IPS-20b (cell line): ENCODE data around the gene CHD9NB.
A peak's percentile ranks its signal among the peaks of the same experiment; 100 is the strongest.

Experiments used
- H3K27ac ChIP-seq: one replicate; pipeline ENCODE4 v1.5.1; 2013; ENCODE audit warnings: low read length
- H3K27me3 ChIP-seq: 2 replicates; pipeline ENCODE4 v1.6.1; 2013; ENCODE audit warnings: mild to moderate bottlenecking, low read length, inconsistent platforms; ENCODE audit not compliant: insufficient read depth
- H3K36me3 ChIP-seq: 2 replicates; pipeline ENCODE4 v1.6.1; 2013; ENCODE audit warnings: low read depth, mild to moderate bottlenecking, inconsistent platforms, low read length, moderate library complexity; ENCODE audit not compliant: insufficient read depth
- H3K4me1 ChIP-seq: 2 replicates; pipeline ENCODE4 v1.6.1; 2013; ENCODE audit warnings: mild to moderate bottlenecking, control low read depth, inconsistent platforms, low read length, moderate library complexity; ENCODE audit not compliant: insufficient read depth
- H3K4me3 ChIP-seq: 2 replicates; pipeline ENCODE4 v1.5.1; 2013; ENCODE audit warnings: mild to moderate bottlenecking, low read length, inconsistent platforms
- H3K9ac ChIP-seq: 2 replicates; pipeline ENCODE4 v1.6.1; 2013; ENCODE audit warnings: low read depth, mild to moderate bottlenecking, inconsistent platforms, low read length, moderate library complexity
- H3K9me3 ChIP-seq: 2 replicates; pipeline ENCODE4 v1.6.1; 2013; ENCODE audit warnings: mild to moderate bottlenecking, low read depth, low read length, inconsistent platforms; ENCODE audit not compliant: insufficient read depth

Gene CHD9NB

GRCh38 chr16:53067675-53068074, 15.0 kb upstream of the CHD9NB start:
- Histone ChIP-seq H3K4me3 (no peak overlapping the region), H3K27me3 (no peaks in the 10 kb centered on the region), H3K36me3 (peaks cover 14% of the 10 kb centered on the region; the same call in 1 of the 2 replicates), H3K9me3 (no peaks in the 10 kb centered on the region), H3K4me1 (peaks cover 13% of the 10 kb centered on the region; the same call in 1 of the 2 replicates), H3K27ac (no peak overlapping the region), H3K9ac (no peak overlapping the region)

- no peaks in the 10 kb centered on the region for H3K27me3 ChIP-seq
- H3K27ac ChIP-seq: no peak overlapping the region
- H3K9me3 ChIP-seq: no peaks in the 10 kb centered on the region
- no peak overlapping the region for H3K4me3 ChIP-seq
- 0 out of 2 replicates have a peak overlapping the region, but pooled peaks have one; percentile 20 for H3K9ac ChIP-seq
- H3K4me1 ChIP-seq: no peaks in the 10 kb centered on the region; the same call in 1 of the 2 replicates
- peaks cover 14% of the 10 kb centered on the region; the same call in 1 of the 2 replicates for H3K36me3 ChIP-seq
Measured at GRCh38 chr16:53065461-53066061, 12.9 kb upstream of the CHD9NB start.

GRCh38 chr16:53064081-53064578, 11.4 kb upstream of the CHD9NB start:
- no peak overlapping the region for H3K9ac ChIP-seq
- H3K4me1 ChIP-seq: no peaks in the 10 kb centered on the region; the same call in 1 of the 2 replicates
- no peaks in the 10 kb centered on the region for H3K9me3 ChIP-seq
- H3K27me3 ChIP-seq: no peaks in the 10 kb centered on the region
- peaks cover 14% of the 10 kb centered on the region; the same call in 1 of the 2 replicates for H3K36me3 ChIP-seq
- H3K27ac ChIP-seq: no peak overlapping the region
- H3K4me3 ChIP-seq: no peak overlapping the region

GRCh38 chr16:53061701-53062159, 9.0 kb upstream of the CHD9NB start:
- H3K4me3 ChIP-seq: no peak overlapping the region
- H3K27me3 ChIP-seq: no peaks in the 10 kb centered on the region
- no peaks in the 10 kb centered on the region for H3K36me3 ChIP-seq
- no peak overlapping the region for H3K9ac ChIP-seq
- H3K9me3 ChIP-seq: no peaks in the 10 kb centered on the region
- no peaks in the 10 kb centered on the region; the same call in 1 of the 2 replicates for H3K4me1 ChIP-seq
- H3K27ac ChIP-seq: no peak overlapping the region

- Histone ChIP-seq H3K4me3 (no peak overlapping the region), H3K27ac (no peak overlapping the region), H3K9me3 (no peaks in the 10 kb centered on the region), H3K4me1 (peaks cover 3% of the 10 kb centered on the region; the same call in 1 of the 2 replicates), H3K36me3 (no peaks in the 10 kb centered on the region), H3K9ac (no peak overlapping the region), H3K27me3 (no peaks in the 10 kb centered on the region)
Measured at GRCh38 chr16:53061256-53061655, 8.6 kb upstream of the CHD9NB start.

GRCh38 chr16:53059672-53060071, 7.0 kb upstream of the CHD9NB start:
- H3K4me1 ChIP-seq: peaks cover 8% of the 10 kb centered on the region; the same call in 1 of the 2 replicates
- no peak overlapping the region for H3K9ac ChIP-seq
- no peaks in the 10 kb centered on the region for H3K27me3 ChIP-seq
- H3K27ac ChIP-seq: no peak overlapping the region
- H3K36me3 ChIP-seq: no peaks in the 10 kb centered on the region
- no peaks in the 10 kb centered on the region for H3K9me3 ChIP-seq
- H3K4me3 ChIP-seq: no peak overlapping the region

- peaks cover 8% of the 10 kb centered on the region; the same call in 1 of the 2 replicates for H3K4me1 ChIP-seq
- H3K9ac ChIP-seq: no peak overlapping the region
- no peak overlapping the region for H3K27ac ChIP-seq
- no peak overlapping the region for H3K4me3 ChIP-seq
- no peaks in the 10 kb centered on the region for H3K36me3 ChIP-seq
- no peaks in the 10 kb centered on the region for H3K27me3 ChIP-seq
- H3K9me3 ChIP-seq: no peaks in the 10 kb centered on the region
Measured at GRCh38 chr16:53058882-53059281, 6.2 kb upstream of the CHD9NB start.

- no peaks in the 10 kb centered on the region for H3K9me3 ChIP-seq
- H3K27me3 ChIP-seq: no peaks in the 10 kb centered on the region
- no peaks in the 10 kb centered on the region for H3K36me3 ChIP-seq
- no peak overlapping the region for H3K27ac ChIP-seq
- H3K4me3 ChIP-seq: no peak overlapping the region
- H3K4me1 ChIP-seq: peaks cover 8% of the 10 kb centered on the region; the same call in 1 of the 2 replicates
- no peak overlapping the region for H3K9ac ChIP-seq
Measured at GRCh38 chr16:53058441-53058840, 5.7 kb upstream of the CHD9NB start.

- H3K36me3 ChIP-seq: no peaks in the 10 kb centered on the region
- H3K27ac ChIP-seq: no peak overlapping the region
- no peak overlapping the region for H3K9ac ChIP-seq
- no peak overlapping the region for H3K4me3 ChIP-seq
- H3K4me1 ChIP-seq: peaks cover 8% of the 10 kb centered on the region; the same call in 1 of the 2 replicates
- no peaks in the 10 kb centered on the region for H3K27me3 ChIP-seq
- no peaks in the 10 kb centered on the region for H3K9me3 ChIP-seq
Measured at GRCh38 chr16:53057658-53058057, 5.0 kb upstream of the CHD9NB start.

GRCh38 chr16:53056392-53056881, 3.7 kb upstream of the CHD9NB start:
- no peaks in the 10 kb centered on the region for H3K9me3 ChIP-seq
- H3K27me3 ChIP-seq: no peaks in the 10 kb centered on the region
- H3K4me1 ChIP-seq: peaks cover 8% of the 10 kb centered on the region; the same call in 1 of the 2 replicates
- H3K4me3 ChIP-seq: peak overlapping the region; percentile 79; the same call in 1 of the 2 replicates
- no peak overlapping the region for H3K27ac ChIP-seq
- no peaks in the 10 kb centered on the region for H3K36me3 ChIP-seq
- no peak overlapping the region; the same call in 1 of the 2 replicates for H3K9ac ChIP-seq

- no peaks in the 10 kb centered on the region for H3K36me3 ChIP-seq
- H3K9me3 ChIP-seq: no peaks in the 10 kb centered on the region
- peak overlapping the region; percentile 87; the same call in 1 of the 2 replicates for H3K9ac ChIP-seq
- peak overlapping the region; percentile 68 for H3K27ac ChIP-seq
- H3K27me3 ChIP-seq: no peaks in the 10 kb centered on the region
- H3K4me3 ChIP-seq: peak overlapping the region; percentile 79
- peaks cover 8% of the 10 kb centered on the region; the same call in 1 of the 2 replicates for H3K4me1 ChIP-seq
Measured at GRCh38 chr16:53055541-53056391, 3.1 kb upstream of the CHD9NB start.
